ENCODE data around the gene NDC1. TPM values are rescaled to one million over a fixed set of nuclear protein-coding genes. Genes with fewer than 3 reads are reported as not detected.

NDC1 gene
- total RNA-seq, 2 donors from 2014 or later: 15.3 to 20.6 TPM

- 92% methylated on average over 2 of the region's 2 CpGs for WGBS
- Histone ChIP-seq H3K27ac (no peak overlapping the region), H3K4me1 (replicated peaks) (no peaks in the 10 kb centered on the region), H3K9me3 (no peaks in the 10 kb centered on the region), H3K36me3 (no peaks in the 10 kb centered on the region), H3K27me3 (replicated peaks; ENCODE audit: insufficient read depth) (no peaks in the 10 kb centered on the region), H3K4me3 (no peak overlapping the region)
- intact Hi-C loops (cut with DNase I): no loop called here
- no peak for DNase-seq (ENCODE audit: low spot score)
- TF ChIP-seq POLR2A (IDR thresholded peaks at IDR 0.05) (no peak), POLR2AphosphoS5 (IDR thresholded peaks at IDR 0.05) (no peak), CTCF (IDR thresholded peaks at IDR 0.05) (no peak)
Observed at GRCh38 chr1:53719469-53719868, 118.6 kb downstream of the NDC1 start.

- Histone ChIP-seq H3K4me1 (replicated peaks) (no peaks in the 10 kb centered on the region), H3K36me3 (no peaks in the 10 kb centered on the region), H3K27me3 (replicated peaks; ENCODE audit: insufficient read depth) (no peaks in the 10 kb centered on the region), H3K9me3 (no peaks in the 10 kb centered on the region), H3K4me3 (no peak overlapping the region), H3K27ac (no peak overlapping the region)
- intact Hi-C loops (cut with DNase I): no loop called here
- WGBS: 57% methylated on average over 2 of the region's 2 CpGs
- DNase-seq (ENCODE audit: low spot score): no peak
- TF ChIP-seq POLR2A (IDR thresholded peaks at IDR 0.05): no peak
- TF ChIP-seq POLR2AphosphoS5 (IDR thresholded peaks at IDR 0.05): no peak
- no peak for TF ChIP-seq CTCF (IDR thresholded peaks at IDR 0.05)
Observed at GRCh38 chr1:53718443-53718842, 119.7 kb downstream of the NDC1 start.

- TF ChIP-seq POLR2A (IDR thresholded peaks at IDR 0.05) (no peak), POLR2AphosphoS5 (IDR thresholded peaks at IDR 0.05) (no peak), CTCF (IDR thresholded peaks at IDR 0.05) (no peak)
- Histone ChIP-seq H3K4me3 (no peak overlapping the region), H3K27me3 (replicated peaks; ENCODE audit: insufficient read depth) (no peaks in the 10 kb centered on the region), H3K36me3 (no peaks in the 10 kb centered on the region), H3K4me1 (replicated peaks) (no peaks in the 10 kb centered on the region), H3K27ac (no peak overlapping the region), H3K9me3 (no peaks in the 10 kb centered on the region)
- intact Hi-C loops (cut with DNase I): no loop called here
- WGBS: 79% methylated on average over 6 of the region's 6 CpGs
- no peak for DNase-seq (ENCODE audit: low spot score)
Observed at GRCh38 chr1:53717025-53717804, 120.9 kb downstream of the NDC1 start.

GRCh38 chr1:53716150-53716549, 121.9 kb downstream of the NDC1 start:
- 82% methylated on average over 5 of the region's 5 CpGs for WGBS
- no peaks in the 10 kb centered on the region for H3K4me1 ChIP-seq (replicated peaks)
- H3K36me3 ChIP-seq: no peaks in the 10 kb centered on the region
- intact Hi-C loops (cut with DNase I): no loop called here
- no peak overlapping the region for H3K4me3 ChIP-seq
- no peak for DNase-seq (ENCODE audit: low spot score)
- no peak overlapping the region for H3K27ac ChIP-seq
- H3K9me3 ChIP-seq: no peaks in the 10 kb centered on the region
- TF ChIP-seq POLR2AphosphoS5 (IDR thresholded peaks at IDR 0.05) (no peak), POLR2A (IDR thresholded peaks at IDR 0.05) (no peak), CTCF (IDR thresholded peaks at IDR 0.05) (no peak)
- H3K27me3 ChIP-seq (replicated peaks; ENCODE audit: insufficient read depth): no peaks in the 10 kb centered on the region

- TF ChIP-seq POLR2AphosphoS5 (IDR thresholded peaks at IDR 0.05) (no peak), POLR2A (IDR thresholded peaks at IDR 0.05) (no peak), CTCF (IDR thresholded peaks at IDR 0.05) (no peak)
- 67% methylated on average over 11 of the region's 11 CpGs for WGBS
- Histone ChIP-seq H3K27ac (no peak overlapping the region), H3K4me3 (no peak overlapping the region), H3K36me3 (no peaks in the 10 kb centered on the region), H3K4me1 (replicated peaks) (no peaks in the 10 kb centered on the region), H3K9me3 (no peaks in the 10 kb centered on the region), H3K27me3 (replicated peaks; ENCODE audit: insufficient read depth) (no peaks in the 10 kb centered on the region)
- intact Hi-C loops (cut with DNase I): no loop called here
- DNase-seq (ENCODE audit: low spot score): no peak
Observed at GRCh38 chr1:53715478-53715877, 122.6 kb downstream of the NDC1 start.

All from prostate gland (tissue), 2 donors.